K562 (cell line): ENCODE results near the gene CAPN10. TPM values are rescaled to one million over a fixed set of nuclear protein-coding genes. Genes with fewer than 3 reads are reported as not detected.

Experiments
- ATAC-seq: fragments of 200-7000 bp; cut with Tn5 transposase; 3 replicates; pipeline ENCODE4 v1.9.1; 2020; ENCODE audit warnings: moderate library complexity
- BruUV-seq: library from RNA; stranded (reverse); fragments of 400-500 nt; replicated peaks from 2 replicates; lab custom pipeline; 2021; lab: Mats Ljungman, UMichigan
- CTCF ChIA-PET: fragments of 300-600 bp; formaldehyde crosslinking; extraction: SDS; loops from one replicate; lab custom pipeline; 2021; ENCODE audit warnings: low intra/inter-chr PET ratio; lab: Yijun Ruan, JAX
- POLR2A ChIA-PET: fragments of 300-600, 350-650 bp; sonication (Branson Sonifier 250); formaldehyde crosslinking; extraction: SDS; loops from one replicate; lab custom pipeline; 2021; ENCODE audit warnings: antibody characterized with exemption, inconsistent platforms; lab: Yijun Ruan, JAX
- DNase-seq, 4 experiments: peaks; one replicate each; pipeline versions ENCODE4 v3.0.0 to v3.0.0-alpha.2; 2011 to 2018; ENCODE audit warnings: low spot score in 3 of 4, mixed read lengths in 3 of 4; ENCODE audit errors: extremely low read depth in 1 of 4
- FAIRE-seq: peaks from 2 replicates; lab custom pipeline; 2011; peaks lifted over from hg19 to GRCh38; lab: Jason Lieb, UNC
- H2AFZ ChIP-seq: 2 replicates; pipeline ENCODE4 v1.6.0; 2011; ENCODE audit warnings: low read depth, low read length, control low read depth, inconsistent platforms
- H3K27ac ChIP-seq: fragments of 200-600 bp; 3 replicates; pipeline ENCODE4 v1.8.0; 2011; ENCODE audit warnings: low read depth, mild to moderate bottlenecking, control low read depth, inconsistent platforms, low read length, moderate library complexity, mixed read lengths; ENCODE audit errors: extremely low read depth
- H3K27me3 ChIP-seq, 2 experiments: fragments of 300-600 bp in 1 of 2; 2 replicates in 1 of 2; 3 replicates in 1 of 2; pipeline versions ENCODE4 v1.6.0 to v1.8.0; 2011; ENCODE audit warnings: inconsistent platforms in 2 of 2, low read length in 2 of 2, mild to moderate bottlenecking in 1 of 2, mixed read lengths in 1 of 2, moderate library complexity in 1 of 2; ENCODE audit not compliant: control insufficient read depth in 2 of 2, insufficient read depth in 2 of 2
- H3K36me3 ChIP-seq: fragments of 300-600 bp; 3 replicates; pipeline ENCODE4 v1.8.0; 2011; ENCODE audit warnings: mild to moderate bottlenecking, low read length, inconsistent platforms; ENCODE audit not compliant: control insufficient read depth, insufficient read depth
- H3K4me1 ChIP-seq, 2 experiments: fragments of 200-600 bp in 1 of 2; replicated peaks in 1 of 2; 2 replicates in 1 of 2; 3 replicates in 1 of 2; pipeline versions ENCODE4 v1.5.1 to v1.8.0; 2011; ENCODE audit warnings: inconsistent platforms in 2 of 2, low read length in 2 of 2, mild to moderate bottlenecking in 1 of 2, mixed read lengths in 1 of 2, moderate library complexity in 1 of 2; ENCODE audit not compliant: control insufficient read depth in 2 of 2, insufficient read depth in 2 of 2
- H3K4me2 ChIP-seq: 2 replicates; pipeline ENCODE4 v1.6.1; 2011; ENCODE audit warnings: low read length, control low read depth, inconsistent platforms, mixed read lengths; ENCODE audit not compliant: insufficient read depth
- H3K4me3 ChIP-seq: fragments of 200-600 bp; sonication (generic), shearing (Covaris generic); 2 replicates; pipeline ENCODE4 v1.5.1; 2016; ENCODE audit warnings: control low read depth, inconsistent platforms
- H3K79me2 ChIP-seq: fragments of 200-600 bp; 3 replicates; pipeline ENCODE4 v1.8.0; 2011; ENCODE audit warnings: low read length, inconsistent platforms; ENCODE audit not compliant: control insufficient read depth, insufficient read depth
- H3K9ac ChIP-seq, 2 experiments: 2 replicates each; pipeline versions ENCODE4 v1.6.0 to v1.6.1; 2011; ENCODE audit warnings: low read depth in 2 of 2, low read length in 2 of 2, control low read depth in 1 of 2, inconsistent platforms in 1 of 2, mild to moderate bottlenecking in 1 of 2, mixed read lengths in 1 of 2; ENCODE audit not compliant: insufficient read depth in 1 of 2
- H3K9me1 ChIP-seq: one replicate; pipeline ENCODE4 v1.6.0; 2011; ENCODE audit warnings: inconsistent platforms, mild to moderate bottlenecking, low read length, moderate library complexity; ENCODE audit not compliant: control insufficient read depth, insufficient read depth
- H3K9me3 ChIP-seq: replicated peaks from 2 replicates; pipeline ENCODE4 v1.5.1; 2011; ENCODE audit warnings: low read depth, low read length, inconsistent platforms; ENCODE audit not compliant: control insufficient read depth, insufficient read depth
- H4K20me1 ChIP-seq: replicated peaks from 2 replicates; pipeline ENCODE4 v1.6.1; 2011; ENCODE audit warnings: low read length, inconsistent platforms, mixed read lengths; ENCODE audit not compliant: control insufficient read depth, insufficient read depth
- BHLHE40 ChIP-seq: IDR thresholded peaks from 2 replicates; pipeline ENCODE4 v1.6.1; 2011; ENCODE audit warnings: low read length, improper control_type of control experiment
- CCNT2 ChIP-seq: IDR thresholded peaks from 2 replicates; pipeline ENCODE4 v1.6.1; 2011; ENCODE audit warnings: borderline replicate concordance, low read depth, mild to moderate bottlenecking, moderate library complexity, mixed read lengths, low read length; ENCODE audit not compliant: insufficient read length; ENCODE audit errors: extremely low read depth
- NEUROD1 ChIP-seq: fragments of 150-350 bp; IDR thresholded peaks from 2 replicates; pipeline ENCODE4 v1.6.1; 2014; ENCODE audit warnings: borderline replicate concordance, low read length, low read depth; ENCODE audit not compliant: partially characterized antibody
- NFATC3 ChIP-seq: fragments of 450-650 bp; IDR thresholded peaks from 2 replicates; pipeline ENCODE4 v1.6.1; 2017; ENCODE audit warnings: mild to moderate bottlenecking
- POLR3G ChIP-seq: IDR thresholded peaks from 2 replicates; pipeline ENCODE4 v1.6.1; 2011; ENCODE audit not compliant: insufficient read length, insufficient replicate concordance; ENCODE audit errors: extremely low read depth
- RFX7 ChIP-seq: fragments of 250-450 bp; sonication (Bioruptor Pico); IDR thresholded peaks from 2 replicates; pipeline ENCODE4 v1.5.1; 2021; ENCODE audit warnings: mild to moderate bottlenecking
- ZC3H4 ChIP-seq: sonication (generic); formaldehyde crosslinking; IDR thresholded peaks from 2 replicates; pipeline ENCODE4 v1.9.0; 2021; ENCODE audit warnings: missing genetic modification reagents, borderline replicate concordance
- ZNF263 ChIP-seq: sonication (generic); formaldehyde crosslinking; IDR thresholded peaks from 2 replicates; pipeline ENCODE4 v1.8.0; 2022; ENCODE audit warnings: mild to moderate bottlenecking, missing genetic modification reagents, borderline replicate concordance
- ZNF395 ChIP-seq: fragments of 200-800 bp; sonication (Bioruptor generic); IDR thresholded peaks from 2 replicates; pipeline ENCODE4 v1.6.1; 2017; ENCODE audit warnings: missing genetic modification characterization, missing compliant biosample characterization
- ZNF41 ChIP-seq: fragments of 250-450 bp; sonication (Bioruptor Pico); conservative IDR thresholded peaks from 2 replicates; pipeline ENCODE4 v1.4.0; 2020; ENCODE audit warnings: mild to moderate bottlenecking
- ZNF57 ChIP-seq: fragments of 450-650 bp; formaldehyde crosslinking; IDR thresholded peaks from 2 replicates; pipeline ENCODE4 v1.4.0; 2020; ENCODE audit warnings: mild to moderate bottlenecking, moderate library complexity
- WGBS: fragments of 100-300 bp; shearing (Covaris generic); methylation state at CpG from one replicate; pipeline ENCODE4 v1.1.6; 2016; ENCODE audit warnings: low coverage, mixed read lengths; ENCODE audit not compliant: insufficient coverage; ENCODE audit errors: missing lambda C conversion rate; 5-methylcytosine and 5-hydroxymethylcytosine counted together
- in situ Hi-C: fragments of 300-500 bp; cut with MboI; formaldehyde crosslinking; loops from 4 replicates; pipeline ENCODE4 v1.15.0; 2018; ENCODE audit warnings: inconsistent platforms, mixed read lengths
- intact Hi-C: fragments of 100-400 bp; cut with micrococcal nuclease; formaldehyde crosslinking; loops from 2 replicates; pipeline ENCODE4 v1.14.2; 2022
- polyA plus RNA-seq, 8 experiments: library from polyadenylated mRNA; depleted of rRNA in 4 of 8; stranded (reverse) in 5 of 8; unstranded in 3 of 8; fragments of >200 nt; fragmentation: Nextera tagmentation in 2 of 8; fragmentation: Illumina TruSeq in 1 of 8; extraction: Ambion mirVana in 2 of 8; extraction: Trizol in 1 of 8; gene quantifications; 2 replicates each; pipeline versions ENCODE4 v1.2.1 to v1.2.3, GENCODE V29; 2011 to 2014; ENCODE audit warnings: inconsistent platforms in 1 of 8, missing spikeins in 1 of 8
- total RNA-seq, 7 experiments: library from RNA; depleted of rRNA in 6 of 7; stranded (reverse); fragments of >200 nt in 6 of 7; fragmentation: Illumina TruSeq in 2 of 7; extraction: Trizol in 2 of 7; gene quantifications; 2 replicates each; pipeline versions ENCODE4 v1.2.1 to v1.2.3, GENCODE V29; 2011 to 2021; ENCODE audit warnings: low replicate concordance in 1 of 7

The CAPN10 gene
- total and polyA plus RNA-seq, 9 of the 15 experiments (the other 6 are each of a cell fraction or from before 2014, with no cell fraction given): 0.08 to 26.1 (median 8.4) TPM

GRCh38 chr2:240628808-240629618 is 42.5 kb downstream of the CAPN10 start:
- H3K27me3 ChIP-seq: peaks cover 0 to 16% of the 10 kb centered on the region in 2 experiments; a peak in 2 of 5 replicates
- no TSS peak for BruUV-seq

More at GRCh38 chr2:240628808-240629618, 42.5 kb downstream of the CAPN10 start:
- Histone ChIP-seq H2AFZ (no peak overlapping the region), H3K9me3 (0 out of 2 replicates have a peak, but pooled peaks cover 1% of the 10 kb centered on the region), H3K79me2 (no peaks in the 10 kb centered on the region), H3K4me1 (peaks cover 0 to 26% of the 10 kb centered on the region in 2 experiments; a peak in 2 of 5 replicates), H3K9ac (no peak overlapping the region), H3K4me2 (no peak overlapping the region), H3K9me1 (no peaks in the 10 kb centered on the region), H4K20me1 (no peaks in the 10 kb centered on the region), H3K27ac (no peak overlapping the region), H3K36me3 (no peaks in the 10 kb centered on the region), H3K4me3 (no peak overlapping the region)
- DNase-seq (no peak), ATAC-seq (no peak), FAIRE-seq (no peak)
- TF ChIP-seq ZC3H4 (CRISPR knock-in tag) (no peak), BHLHE40 (no peak), POLR3G (no peak), ZNF395 (CRISPR knock-in tag) (no peak), RFX7 (CRISPR knock-in tag) (no peak), NEUROD1 (no peak), CCNT2 (no peak), ZNF57 (CRISPR knock-in tag) (no peak), ZNF41 (CRISPR knock-in tag) (no peak), NFATC3 (no peak), ZNF263 (CRISPR knock-in tag) (no peak)
- ChIA-PET CTCF (interaction anchor here (1.2 kb wide), 1 partner anchor 115 kb away, joined by 4 read pairs; no protein-coding TSS in a partner anchor), POLR2A (interaction anchor here (0.6 kb wide), 2 partner anchors 10 to 140 kb away, joined by 3 read pairs; no protein-coding TSS in a partner anchor)
- intact Hi-C loops (no loop called here), in situ Hi-C loops (no loop called here)
- WGBS: 17% methylated on average over 8 of the region's 20 CpGs
